Skin epidermis (tissue), 12 donors: Measurements from ENCODE around the gene TMEM169.

Experiments
- H3K27ac ChIP-seq, 21 experiments: fragments of 200-600 bp; sonication (generic) in 11 of 21; one replicate each; pipeline ENCODE4 v1.5.0; 2020; ENCODE audit warnings: mild to moderate bottlenecking in 3 of 21, inconsistent platforms in 2 of 21, moderate library complexity in 2 of 21
- H3K4me3 ChIP-seq, 7 experiments: fragments of 200-600 bp; sonication (generic) in 2 of 7; one replicate each; pipeline ENCODE4 v1.5.0; 2020; ENCODE audit warnings: inconsistent platforms in 2 of 7, mild to moderate bottlenecking in 2 of 7, moderate library complexity in 1 of 7

The TMEM169 gene

GRCh38 chr2:216081487-216082116 is at the start of gene TMEM169, which contains the start of gene PECR:
TMEM169 (plus strand) TSS chr2:216081919; CDS start chr2:216095964, 14,045 bp downstream.
PECR (minus strand) TSS chr2:216081809; CDS start chr2:216081741, 68 bp downstream.
- Histone ChIP-seq H3K4me3 (peak within 1 kb of the TSS; percentile 41 to 69 (median 57)), H3K27ac (peak within 1 kb of the TSS in 17 of 21 experiments; percentile 28 to 91 (median 71))

DNA sequence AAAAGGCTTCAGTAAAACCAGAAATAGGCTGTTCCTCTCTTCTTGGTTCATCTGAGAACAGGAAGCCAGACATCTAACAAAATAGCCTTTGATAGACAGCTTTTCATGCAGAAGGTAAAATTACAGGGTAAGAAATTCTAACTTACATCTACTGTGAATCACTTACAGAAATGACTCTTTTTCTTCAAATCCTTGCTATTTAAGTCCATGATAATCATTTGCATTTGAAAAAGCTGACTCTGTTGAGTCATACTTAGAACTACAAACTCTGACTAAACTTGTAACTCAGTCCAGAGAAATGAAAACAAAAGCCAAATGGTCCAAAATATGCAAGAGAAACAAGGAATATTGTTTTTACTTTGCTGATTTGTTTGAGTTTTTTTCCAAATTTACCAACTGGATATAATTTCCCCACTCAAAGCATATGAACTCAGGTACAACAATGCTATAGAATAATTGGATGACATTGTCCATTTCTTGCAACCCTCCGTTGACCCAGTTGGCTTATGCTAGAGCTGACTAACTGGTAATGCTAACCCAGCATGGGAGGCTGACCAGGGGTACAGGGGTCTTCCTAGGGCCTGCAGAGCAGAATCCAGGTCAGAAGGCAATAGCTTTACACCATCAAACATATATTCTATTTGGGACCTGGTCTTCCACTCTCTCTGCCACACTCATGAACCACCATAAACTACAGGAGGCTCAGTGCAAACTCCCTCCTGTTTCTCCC is 49.6 kb upstream of the TMEM169 start:
- no peak overlapping the region for H3K4me3 ChIP-seq
- peak overlapping the region in 3 of 21 experiments; percentile 13 to 54 (median 42) for H3K27ac ChIP-seq

- no peak overlapping the region for H3K4me3 ChIP-seq
- H3K27ac ChIP-seq, result no peak overlapping the region
These were observed 48.3 kb upstream of the TMEM169 start for GRCh38 chr2:216033403-216033802.

GRCh38 chr2:216034065-216034464 is 47.7 kb upstream of the TMEM169 start:
- Histone ChIP-seq H3K4me3 (no peak overlapping the region), H3K27ac (no peak overlapping the region)

GRCh38 chr2:216039918-216040317 is 41.8 kb upstream of the TMEM169 start:
- H3K4me3 ChIP-seq, result no peak overlapping the region
- H3K27ac ChIP-seq, result no peak overlapping the region

- Histone ChIP-seq H3K4me3 (no peak overlapping the region), H3K27ac (no peak overlapping the region)
These were observed 40.3 kb upstream of the TMEM169 start for GRCh38 chr2:216041438-216041837.

DNA sequence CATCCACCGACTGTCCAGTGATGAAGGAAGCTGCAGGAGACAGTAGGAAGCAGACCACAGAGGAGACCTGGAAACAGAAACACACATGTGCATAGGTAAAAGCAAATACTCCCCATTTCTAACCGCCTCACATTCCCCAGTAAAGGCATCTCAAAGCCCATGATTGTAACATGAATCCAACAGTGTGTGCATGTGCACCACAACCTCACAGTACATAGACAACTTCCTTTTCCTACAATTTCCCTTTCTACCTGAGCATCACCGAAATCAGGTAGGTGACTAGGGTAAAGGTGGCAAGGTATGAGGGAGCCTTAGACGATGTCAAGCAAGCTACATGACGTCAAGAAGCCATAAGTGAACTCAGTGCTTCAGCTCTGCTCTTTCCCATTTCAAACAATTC is 37.8 kb upstream of the TMEM169 start:
- Histone ChIP-seq H3K27ac (no peak overlapping the region), H3K4me3 (no peak overlapping the region)

- Histone ChIP-seq H3K27ac (no peak overlapping the region), H3K4me3 (no peak overlapping the region)
These were observed 36.7 kb upstream of the TMEM169 start for GRCh38 chr2:216044883-216045486.

- no peak overlapping the region for H3K4me3 ChIP-seq
- H3K27ac ChIP-seq, result no peak overlapping the region
These were observed 34.3 kb upstream of the TMEM169 start for GRCh38 chr2:216047397-216047796.

- H3K27ac ChIP-seq, result no peak overlapping the region
- no peak overlapping the region for H3K4me3 ChIP-seq
These were observed 32.3 kb upstream of the TMEM169 start for GRCh38 chr2:216049452-216049851.

DNA sequence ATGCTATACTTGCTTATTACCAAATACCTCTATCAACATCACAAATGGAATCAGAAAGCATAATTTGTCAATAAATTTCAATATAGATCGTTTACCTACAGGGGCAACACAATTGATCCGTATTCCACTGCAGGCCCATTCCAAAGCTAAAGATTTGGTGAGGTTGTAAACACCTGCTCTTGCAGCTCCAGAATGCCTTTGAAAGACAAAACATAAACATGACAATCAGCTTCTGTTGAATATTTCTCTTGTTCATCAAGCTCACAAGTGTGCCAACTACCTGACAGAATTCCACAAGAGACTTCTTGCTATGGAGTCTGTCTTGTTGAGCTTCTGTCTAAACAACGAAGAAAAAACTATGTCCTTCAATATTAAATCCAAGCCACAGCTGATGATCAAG is 30.4 kb upstream of the TMEM169 start:
- no peak overlapping the region for H3K4me3 ChIP-seq
- H3K27ac ChIP-seq, result no peak overlapping the region

GRCh38 chr2:216052420-216052819 is 29.3 kb upstream of the TMEM169 start:
- Histone ChIP-seq H3K4me3 (no peak overlapping the region), H3K27ac (no peak overlapping the region)

- no peak overlapping the region for H3K27ac ChIP-seq
These were observed 26.0 kb upstream of the TMEM169 start for GRCh38 chr2:216055680-216056079.

GRCh38 chr2:216056739-216057138 is 25.0 kb upstream of the TMEM169 start:
- Histone ChIP-seq H3K4me3 (no peak overlapping the region), H3K27ac (peak overlapping the region in 3 of 21 experiments; percentile 82 to 88 (median 88))

More at GRCh38 chr2:216055680-216056079, 26.0 kb upstream of the TMEM169 start:
- H3K4me3 ChIP-seq, result no peak overlapping the region

GRCh38 chr2:216057688-216058193 is 24.0 kb upstream of the TMEM169 start:
- Histone ChIP-seq H3K4me3 (peak overlapping the region in 2 of 7 experiments; percentile 6), H3K27ac (peak overlapping the region in 18 of 21 experiments; percentile 26 to 88 (median 66))

DNA sequence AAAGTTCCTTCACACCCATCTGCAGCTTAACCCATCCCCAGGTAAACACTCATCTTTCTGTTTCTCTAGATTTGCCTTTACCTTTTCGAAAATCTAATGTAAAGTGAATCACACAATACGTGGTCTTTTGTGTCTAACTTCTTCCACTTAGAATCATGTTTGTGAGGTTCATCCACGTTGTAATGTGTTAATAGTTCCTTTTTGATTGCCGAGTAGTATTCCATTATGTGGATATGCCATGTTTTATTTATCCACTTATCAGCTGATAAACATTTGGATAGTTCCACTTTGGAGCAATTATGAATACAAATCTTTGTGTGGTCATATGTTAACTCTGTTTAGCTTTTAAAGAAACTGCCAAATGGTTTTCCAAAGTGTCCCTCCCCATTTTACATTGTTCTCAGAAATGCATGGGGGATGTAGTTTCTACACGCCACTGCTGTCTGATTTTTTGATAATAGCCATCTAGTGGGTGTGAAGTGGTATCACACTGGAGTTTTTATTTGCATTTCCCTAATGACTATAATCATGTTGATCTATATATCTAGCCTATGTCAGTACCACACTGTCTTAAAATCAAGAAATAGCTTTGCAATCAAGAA is 22.4 kb upstream of the TMEM169 start:
- no peak overlapping the region for H3K27ac ChIP-seq

DNA sequence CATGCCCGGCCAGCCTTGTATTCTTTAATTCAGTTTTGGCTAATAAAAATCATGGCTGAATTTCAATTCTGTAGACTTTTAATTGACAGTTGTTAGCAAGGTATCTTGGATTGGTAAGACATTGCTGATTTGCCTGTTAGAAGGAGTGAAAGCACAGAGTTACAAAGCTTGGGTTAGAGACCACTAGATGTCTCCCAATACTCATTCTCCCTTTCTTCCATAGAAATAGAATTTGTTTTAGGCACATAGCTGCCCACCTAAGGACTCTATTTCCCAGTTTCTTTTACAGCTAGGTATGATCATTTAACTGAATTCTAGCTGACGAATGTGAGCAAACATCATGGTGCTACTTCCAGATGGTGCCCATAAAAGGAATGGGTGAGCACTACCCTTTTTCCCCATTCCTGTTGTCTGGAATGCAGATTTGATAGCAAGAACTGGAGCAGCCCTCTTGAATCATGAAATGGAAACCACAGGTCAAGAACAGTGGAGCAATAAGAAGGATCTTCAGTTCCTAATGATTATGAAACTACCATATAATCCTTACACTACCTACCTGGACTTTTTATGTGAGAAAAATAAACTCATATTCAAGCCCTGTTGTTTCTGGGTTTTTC is 17.6 kb upstream of the TMEM169 start:
- Histone ChIP-seq H3K27ac (no peak overlapping the region), H3K4me3 (no peak overlapping the region)

More for the DNA sequence above, 22.4 kb upstream of the TMEM169 start:
- H3K4me3 ChIP-seq, result no peak overlapping the region

DNA sequence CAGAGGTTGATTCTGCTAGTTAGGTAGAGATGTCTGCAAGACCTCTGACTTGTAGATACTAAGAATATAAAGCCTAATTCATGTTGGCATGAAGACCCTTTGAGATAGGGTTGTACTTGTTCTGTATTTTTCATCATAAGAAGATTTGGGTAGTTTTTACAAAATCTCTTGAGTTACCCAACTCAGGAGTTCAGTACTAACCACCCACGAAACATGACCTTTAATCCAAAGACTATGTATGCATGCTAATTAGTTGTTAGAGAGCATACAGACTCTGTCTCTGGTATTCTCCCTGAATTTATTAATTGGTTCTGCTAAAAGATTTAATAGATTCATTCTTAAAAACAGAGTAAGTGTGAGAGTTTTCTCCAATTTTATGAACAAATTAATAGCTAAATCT is 17.1 kb upstream of the TMEM169 start:
- no peak overlapping the region for H3K4me3 ChIP-seq
- no peak overlapping the region for H3K27ac ChIP-seq

DNA sequence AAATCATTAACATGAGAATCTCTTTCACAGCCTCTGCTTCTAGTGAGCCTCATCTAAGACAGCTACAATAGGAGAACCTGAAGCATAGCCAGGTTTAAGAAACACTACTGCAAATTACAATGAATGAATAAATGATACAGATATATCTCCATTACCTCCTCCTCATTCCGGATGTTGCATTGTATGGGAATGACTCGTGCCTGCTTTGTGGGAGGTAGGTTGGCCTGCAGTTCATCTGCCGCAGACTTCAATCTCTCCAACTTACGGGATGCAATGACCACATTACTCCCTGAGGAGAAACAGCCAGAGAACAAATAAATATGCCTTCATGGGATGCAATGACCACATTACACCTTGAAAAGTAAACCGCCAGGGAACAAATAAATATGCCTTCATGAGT is 15.5 kb upstream of the TMEM169 start:
- Histone ChIP-seq H3K27ac (no peak overlapping the region), H3K4me3 (no peak overlapping the region)

DNA sequence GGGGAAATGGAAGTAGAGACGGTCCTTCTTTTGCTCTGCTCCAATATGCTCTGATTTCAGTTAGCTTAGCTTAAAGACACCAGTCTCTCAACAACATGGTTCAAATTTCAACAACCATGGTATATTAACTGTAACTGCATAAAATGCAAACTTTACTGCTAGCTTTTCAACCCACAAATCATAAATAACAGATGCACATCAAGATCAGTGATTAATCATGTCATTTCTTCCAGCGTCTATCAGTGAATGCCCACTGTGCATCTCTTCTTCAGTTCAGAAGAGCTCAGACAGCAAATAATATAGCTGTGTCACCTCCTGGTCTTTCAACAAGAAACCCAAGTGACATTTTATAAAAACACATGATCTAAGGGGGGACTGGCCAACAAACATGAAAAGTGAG is 12.7 kb upstream of the TMEM169 start:
- H3K27ac ChIP-seq, result no peak overlapping the region

More for the DNA sequence above, 12.7 kb upstream of the TMEM169 start:
- no peak overlapping the region for H3K4me3 ChIP-seq
